ENCODE results near the gene OR51A2. TPM values are rescaled to one million over a fixed set of nuclear protein-coding genes. Genes with fewer than 3 reads are reported as not detected.

Gene OR51A2
- polyA plus RNA-seq, 2 donors, result not detected

- H3K4me3 ChIP-seq (ENCODE audit: low read depth in 1 of 2, low read length in 2 of 2), result no peak overlapping the region
- H3K27me3 ChIP-seq (ENCODE audit: control insufficient read depth in 1 of 2, insufficient read depth in 2 of 2, low read length in 2 of 2), result no peaks in the 10 kb centered on the region
- no peaks in the 10 kb centered on the region for H3K4me1 ChIP-seq (ENCODE audit: control insufficient read depth in 2 of 2, insufficient read depth in 2 of 2, low read length in 1 of 2)
- no peaks in the 10 kb centered on the region for H3K9me3 ChIP-seq (ENCODE audit: control insufficient read depth in 2 of 2, insufficient read depth in 1 of 2, low read depth in 1 of 2, low read length in 1 of 2)
- H3K27ac ChIP-seq (ENCODE audit: low read depth in 2 of 2, low read length in 1 of 2), result no peak overlapping the region
- H3K36me3 ChIP-seq (ENCODE audit: control insufficient read depth in 2 of 2, insufficient read depth in 2 of 2, low read length in 1 of 2), result no peaks in the 10 kb centered on the region
These were observed 38.9 kb downstream of the OR51A2 start for GRCh38 chr11:4916581-4916980.

Other genes starting within 250 kb of the OR51A2 start
- gene OR51F1, start 185.8 kb downstream of the OR51A2 start, polyA plus RNA-seq, result not detected
- gene OR52R1, start 151.3 kb downstream of the OR51A2 start, polyA plus RNA-seq, result not detected
- gene OR51F2, start 134.4 kb downstream of the OR51A2 start, polyA plus RNA-seq, result not detected
- not detected for gene OR51S1, start 106.5 kb downstream of the OR51A2 start, polyA plus RNA-seq
- not detected for gene OR51T1, start 73.8 kb downstream of the OR51A2 start, polyA plus RNA-seq
- not detected for gene OR51A7, start 51.9 kb downstream of the OR51A2 start, polyA plus RNA-seq
- not detected for gene OR51G2, start 36.4 kb downstream of the OR51A2 start, polyA plus RNA-seq
- gene OR51G1, start 31.4 kb downstream of the OR51A2 start, polyA plus RNA-seq, result not detected
- not detected for gene OR51A4, start 8.1 kb downstream of the OR51A2 start, polyA plus RNA-seq
- gene OR51L1, start 39.1 kb upstream of the OR51A2 start, polyA plus RNA-seq, result not detected
- not detected for gene OR52J3, start 90.8 kb upstream of the OR51A2 start, polyA plus RNA-seq
- gene OR52E2, start 103.9 kb upstream of the OR51A2 start, polyA plus RNA-seq, result not detected
- not detected for gene OR52E1, start 113.9 kb upstream of the OR51A2 start, polyA plus RNA-seq
- not detected for gene OR52A5, start 182.6 kb upstream of the OR51A2 start, polyA plus RNA-seq
- not detected for gene OR52A1, start 199.0 kb upstream of the OR51A2 start, polyA plus RNA-seq
- not detected for gene OR51V1, start 245.0 kb upstream of the OR51A2 start, polyA plus RNA-seq

All from esophagus (tissue), 2 donors.